Measurements from ENCODE around the gene ZNF597. TPM values are rescaled to one million over a fixed set of nuclear protein-coding genes. Genes with fewer than 3 reads are reported as not detected.

Gene ZNF597
- total RNA-seq (2021): 3.4 and 3.5 TPM in 2 replicates
- long read RNA-seq, full-length matches to known transcripts: 15 of 19 reads
- long read RNA-seq, partial matches to known transcripts: 0 of 19 reads
- long read RNA-seq, other reads (novel, unspliced or antisense): 4 of 19 reads

DNA sequence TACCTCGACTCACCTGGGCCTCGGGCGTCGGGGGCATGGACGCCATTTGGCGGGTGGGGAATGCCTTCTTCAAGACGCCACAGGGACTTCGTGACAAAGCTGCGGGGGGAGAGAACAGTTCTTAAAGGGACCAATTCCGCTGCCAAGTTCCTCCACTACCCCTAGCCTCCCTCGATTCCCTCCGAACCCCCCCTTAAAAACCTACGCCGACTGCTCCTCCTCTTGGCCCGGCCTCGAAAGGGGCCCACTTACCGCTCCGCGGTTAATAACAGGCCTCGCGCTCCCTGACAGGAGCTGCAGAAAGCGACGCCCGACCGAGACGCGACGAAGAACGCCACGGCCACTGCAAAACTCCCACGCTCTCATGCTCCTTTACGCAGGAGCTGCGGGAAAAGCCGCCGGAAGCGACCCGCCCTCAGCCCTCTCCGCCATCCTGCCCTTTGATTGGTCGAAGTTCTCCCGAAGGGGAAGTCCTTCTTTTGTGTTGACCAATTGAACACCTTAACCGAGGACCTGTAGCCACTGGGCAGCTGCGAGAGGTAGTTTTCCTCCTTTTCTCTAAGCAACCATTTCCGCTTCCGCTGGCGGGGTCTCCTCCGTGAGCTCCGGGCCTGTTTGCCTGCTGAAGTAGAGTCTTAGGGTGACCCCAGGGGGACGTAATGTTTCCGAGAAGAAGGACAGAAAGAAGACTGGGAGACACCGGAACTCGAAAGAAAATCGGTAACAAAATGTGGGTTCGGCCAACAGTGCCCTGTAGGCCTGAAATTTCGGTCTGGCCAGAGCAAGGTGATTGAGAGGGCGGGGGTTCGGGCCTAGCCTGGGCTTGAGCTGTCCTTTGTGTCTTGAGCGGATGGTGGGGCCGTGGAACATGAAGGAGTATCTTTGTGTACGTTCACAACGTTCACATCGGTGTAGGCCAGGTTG, at the start of gene ZNF597, which contains the start of gene NAA60:
ZNF597 (minus strand) TSS at position 397 of the 924 bp plus-strand sequence; CDS start at position 46, 351 bp downstream.
NAA60 (plus strand) TSS at position 573 of the 924 bp plus-strand sequence. CDS start 32,548 bp downstream, outside the sequence.
- Histone ChIP-seq H2BK120ac (ENCODE audit: low read depth, low read length, poor library complexity, severe bottlenecking) (no peak within 1 kb of the TSS), H3K9me3 (ENCODE audit: control insufficient read depth, low read depth, low read length) (no peaks in the 10 kb centered on the region), H3K56ac (ENCODE audit: insufficient read length, low read depth, low read length) (no peak within 1 kb of the TSS), H2BK20ac (ENCODE audit: low read depth, low read length, poor library complexity, severe bottlenecking) (no peak within 1 kb of the TSS), H3K14ac (ENCODE audit: insufficient read depth, low read length) (no peak within 1 kb of the TSS), H2BK12ac (ENCODE audit: insufficient read length, low read depth, low read length) (no peak within 1 kb of the TSS), H2BK15ac (ENCODE audit: low read depth, low read length) (no peak within 1 kb of the TSS), H3K27me3 (ENCODE audit: insufficient read depth, low read length) (no peaks in the 10 kb centered on the region), H2BK5ac (ENCODE audit: insufficient read length, low read length) (no peak within 1 kb of the TSS), H3T11ph (ENCODE audit: low read length) (no peak within 1 kb of the TSS), H4K5ac (ENCODE audit: insufficient read length, low read depth, low read length) (no peak within 1 kb of the TSS), H3K18ac (ENCODE audit: insufficient read length, low read depth, low read length) (no peak within 1 kb of the TSS), H3K23me2 (ENCODE audit: insufficient read length, low read depth, low read length, poor library complexity, severe bottlenecking) (no peaks in the 10 kb centered on the region), H3K9ac (ENCODE audit: extremely low read depth, insufficient read length, low read length) (peak within 1 kb of the TSS; percentile 41), H2AFZ (ENCODE audit: low read length) (no peak within 1 kb of the TSS), H3K27ac (ENCODE audit: insufficient read length, low read depth, low read length) (no peak within 1 kb of the TSS), H4K91ac (ENCODE audit: insufficient read length, low read depth, low read length) (no peak within 1 kb of the TSS), H3K79me2 (ENCODE audit: insufficient read depth, low read length) (peaks cover 2% of the 10 kb centered on the region; the same call in 1 of the 2 replicates), H3K23ac (ENCODE audit: insufficient read length, low read depth, low read length) (no peak within 1 kb of the TSS), H4K20me1 (ENCODE audit: control insufficient read depth, insufficient read depth, insufficient read length) (no peaks in the 10 kb centered on the region), H4K8ac (replicated peaks; ENCODE audit: insufficient read length, low read depth, low read length) (no peak within 1 kb of the TSS), H3K4me2 (ENCODE audit: insufficient read depth, insufficient read length, low read length) (peak within 1 kb of the TSS; percentile 45), H3K4me1 (ENCODE audit: insufficient read depth, low read length) (no peaks in the 10 kb centered on the region), H3K4ac (ENCODE audit: low read depth, low read length) (no peak within 1 kb of the TSS), H2AK5ac (ENCODE audit: insufficient read length, low read length) (no peak within 1 kb of the TSS), H3K79me1 (ENCODE audit: insufficient read depth, low read depth, low read length, poor library complexity, severe bottlenecking) (no peaks in the 10 kb centered on the region)
- TF ChIP-seq CTCF (conservative IDR thresholded peaks at IDR 0.05): no peak
- Mint-ChIP-seq H3K4me1 (peaks cover 3 to 4% of the 10 kb centered on the region in 2 experiments; a peak in 1 of 4 replicates), H3K36me3 (ENCODE audit: insufficient read depth in 1 of 3, low read depth in 3 of 3) (peaks cover 29 to 34% (median 34%) of the 10 kb centered on the region in 3 experiments), H3K27me3 (ENCODE audit: low read depth) (no peaks in the 10 kb centered on the region), H3K4me3 (peak within 1 kb of the TSS; percentile 98), H3K9me3 (peaks cover 35 to 36% of the 10 kb centered on the region in 2 experiments), H3K27ac (peak within 1 kb of the TSS; percentile 87 to 95 (median 90); a peak in 6 of 7 replicates)
- peak; percentile 94 for DNase-seq
- WGBS (ENCODE audit: extremely low coverage, insufficient read length, low lambda C conversion rate): no CpG with 5 or more reads among the region's 61 CpGs

Data from H9 (cell line).